Astrocyte (in vitro differentiated cells and primary cell): ENCODE results near the gene STK39.

Experiments
- CTCF ChIP-seq: IDR thresholded peaks from 2 replicates; pipeline ENCODE4 v1.5.1; 2011; ENCODE audit warnings: low read depth, mild to moderate bottlenecking, inconsistent platforms, low read length, moderate library complexity; ENCODE audit not compliant: insufficient read depth
- EZH2 ChIP-seq: IDR thresholded peaks from 2 replicates; pipeline ENCODE4 v1.6.1; 2012; ENCODE audit warnings: mild to moderate bottlenecking, low read length, inconsistent platforms; ENCODE audit not compliant: insufficient read depth

GRCh38 chr2:167992278-167992677 lies 255.1 kb downstream of the STK39 start:
- TF ChIP-seq CTCF (no peak), EZH2 (no peak)
